Smooth muscle cell (in vitro differentiated cells): ENCODE measurements around the gene ARID4B. TPM values are rescaled to one million over a fixed set of nuclear protein-coding genes. Genes with fewer than 3 reads are reported as not detected.

Experiments
- DNase-seq: peaks from one replicate; lab custom pipeline; 2025; ENCODE audit not compliant: unreplicated experiment; lab: John Stamatoyannopoulos, UW
- H2AFZ ChIP-seq: fragments of 200-600 bp; sonication (generic); 2 replicates; pipeline ENCODE4 v1.6.0; 2016; ENCODE audit warnings: antibody characterized with exemption, low read depth, mild to moderate bottlenecking
- H3F3A ChIP-seq: fragments of 200-600 bp; sonication (generic); 2 replicates; pipeline ENCODE4 v1.6.0; 2017; ENCODE audit warnings: antibody characterized with exemption, low read depth
- H3K27ac ChIP-seq: fragments of 200-600 bp; sonication (generic); 2 replicates; pipeline ENCODE4 v1.5.1; 2016; ENCODE audit warnings: low read depth, mild to moderate bottlenecking
- H3K27me3 ChIP-seq: fragments of 200-600 bp; sonication (generic); 2 replicates; pipeline ENCODE4 v1.6.1; 2016; ENCODE audit warnings: low read depth, mild to moderate bottlenecking
- H3K36me3 ChIP-seq: fragments of 200-600 bp; sonication (generic); 2 replicates; pipeline ENCODE4 v1.5.1; 2016; ENCODE audit warnings: low read depth
- H3K4me1 ChIP-seq: fragments of 200-600 bp; sonication (generic); 2 replicates; pipeline ENCODE4 v1.5.1; 2016; ENCODE audit warnings: low read depth
- H3K4me2 ChIP-seq: fragments of 200-600 bp; sonication (generic); 2 replicates; pipeline ENCODE4 v1.6.0; 2016; ENCODE audit warnings: mild to moderate bottlenecking
- H3K4me3 ChIP-seq: fragments of 200-600 bp; sonication (generic); 2 replicates; pipeline ENCODE4 v1.5.1; 2016; ENCODE audit warnings: mild to moderate bottlenecking
- H3K79me2 ChIP-seq: fragments of 200-600 bp; sonication (generic); 2 replicates; pipeline ENCODE4 v1.6.0; 2016; ENCODE audit warnings: low read depth, mild to moderate bottlenecking
- H3K9ac ChIP-seq: fragments of 200-600 bp; sonication (generic); 2 replicates; pipeline ENCODE4 v1.6.0; 2016; ENCODE audit warnings: low read depth
- H3K9me3 ChIP-seq: fragments of 200-600 bp; sonication (generic); replicated peaks from 2 replicates; pipeline ENCODE4 v1.5.1; 2016; ENCODE audit warnings: low read depth
- H4K20me1 ChIP-seq: fragments of 200-600 bp; sonication (generic); 2 replicates; pipeline ENCODE4 v1.6.0; 2016; ENCODE audit warnings: low read depth
- WGBS: methylation state at CpG from one replicate; pipeline ENCODE4 v1.1.7; 2016; ENCODE audit warnings: low lambda C conversion rate; 5-methylcytosine and 5-hydroxymethylcytosine counted together
- polyA plus RNA-seq: library from polyadenylated mRNA; unstranded; fragments of >200 nt; fragmentation: Nextera tagmentation; extraction: Ambion mirVana; gene quantifications from 2 replicates; pipeline ENCODE4 v1.2.1, GENCODE V29; 2016
- total RNA-seq: library from RNA; depleted of rRNA; stranded (reverse); fragments of >200 nt; gene quantifications from 2 replicates; pipeline ENCODE4 v1.2.3, GENCODE V29; 2014
- TF ChIP-seq, protein P1 (sequence below): fragments of 200-600 bp; sonication (generic); IDR thresholded peaks from 2 replicates; pipeline ENCODE4 v1.5.1; 2017; ENCODE audit warnings: borderline replicate concordance, mild to moderate bottlenecking, antibody characterized with exemption; ENCODE audit not compliant: insufficient read depth, poor library complexity, severe bottlenecking

Gene ARID4B
- total and polyA plus RNA-seq, 2 experiments from 2014 or later, result 29.0 to 33.2 TPM

DNA sequence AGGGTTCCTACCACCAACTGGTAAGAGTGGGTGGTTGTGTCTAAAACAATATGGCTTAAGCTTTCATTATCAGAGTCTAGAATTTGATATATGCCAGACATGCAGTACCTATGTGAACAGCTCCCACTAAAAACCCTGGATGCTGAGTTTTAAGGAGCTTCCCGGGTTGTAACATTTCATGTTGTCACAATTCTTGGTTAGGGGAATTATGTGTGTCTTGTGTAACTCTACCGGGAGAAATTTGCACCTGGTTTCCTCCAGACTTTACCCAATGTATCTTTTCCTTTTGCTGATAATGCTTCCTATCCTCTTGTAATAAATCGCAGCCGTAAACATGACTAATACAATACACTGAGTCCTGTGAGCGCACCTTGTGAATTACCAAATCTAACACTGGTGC is 48.3 kb downstream of the ARID4B start:
- Histone ChIP-seq H3K4me2 (no peak overlapping the region), H3K9me3 (no peaks in the 10 kb centered on the region), H3K27ac (no peak overlapping the region), H3F3A (no peaks in the 10 kb centered on the region), H3K9ac (no peak overlapping the region), H4K20me1 (peaks cover 99% of the 10 kb centered on the region), H3K36me3 (no peaks in the 10 kb centered on the region), H3K4me1 (peaks cover 13% of the 10 kb centered on the region), H3K79me2 (peaks cover 99% of the 10 kb centered on the region), H2AFZ (no peak overlapping the region), H3K27me3 (no peaks in the 10 kb centered on the region), H3K4me3 (no peak overlapping the region)
- DNase-seq, result no peak
- 89% methylated on average over 5 of the region's 5 CpGs for WGBS
- TF ChIP-seq, protein P1, sequence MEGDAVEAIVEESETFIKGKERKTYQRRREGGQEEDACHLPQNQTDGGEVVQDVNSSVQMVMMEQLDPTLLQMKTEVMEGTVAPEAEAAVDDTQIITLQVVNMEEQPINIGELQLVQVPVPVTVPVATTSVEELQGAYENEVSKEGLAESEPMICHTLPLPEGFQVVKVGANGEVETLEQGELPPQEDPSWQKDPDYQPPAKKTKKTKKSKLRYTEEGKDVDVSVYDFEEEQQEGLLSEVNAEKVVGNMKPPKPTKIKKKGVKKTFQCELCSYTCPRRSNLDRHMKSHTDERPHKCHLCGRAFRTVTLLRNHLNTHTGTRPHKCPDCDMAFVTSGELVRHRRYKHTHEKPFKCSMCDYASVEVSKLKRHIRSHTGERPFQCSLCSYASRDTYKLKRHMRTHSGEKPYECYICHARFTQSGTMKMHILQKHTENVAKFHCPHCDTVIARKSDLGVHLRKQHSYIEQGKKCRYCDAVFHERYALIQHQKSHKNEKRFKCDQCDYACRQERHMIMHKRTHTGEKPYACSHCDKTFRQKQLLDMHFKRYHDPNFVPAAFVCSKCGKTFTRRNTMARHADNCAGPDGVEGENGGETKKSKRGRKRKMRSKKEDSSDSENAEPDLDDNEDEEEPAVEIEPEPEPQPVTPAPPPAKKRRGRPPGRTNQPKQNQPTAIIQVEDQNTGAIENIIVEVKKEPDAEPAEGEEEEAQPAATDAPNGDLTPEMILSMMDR, result no peak

DNA sequence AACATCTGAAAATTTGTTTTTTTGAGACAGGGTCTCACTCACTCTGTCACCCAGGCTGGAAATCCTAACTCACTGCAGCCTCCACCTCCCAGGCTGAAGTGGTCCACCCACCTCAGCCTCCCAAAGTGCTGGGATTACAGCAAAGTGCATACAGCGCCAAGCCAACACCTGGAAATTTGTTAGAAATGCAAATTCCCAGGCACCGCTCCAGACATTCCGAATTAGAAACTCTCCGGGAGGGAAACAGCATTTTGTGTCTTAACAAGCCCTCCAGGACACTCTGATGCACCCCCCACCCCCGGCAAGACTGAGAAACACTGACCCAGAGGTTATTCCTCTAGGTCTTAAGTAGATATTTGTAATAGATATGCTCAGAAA is 49.1 kb downstream of the ARID4B start:
- Histone ChIP-seq H3K79me2 (peaks cover 99% of the 10 kb centered on the region), H3F3A (no peaks in the 10 kb centered on the region), H3K27me3 (no peaks in the 10 kb centered on the region), H2AFZ (no peak overlapping the region), H3K4me1 (peaks cover 13% of the 10 kb centered on the region), H3K4me2 (no peak overlapping the region), H4K20me1 (peaks cover 99% of the 10 kb centered on the region), H3K27ac (no peak overlapping the region), H3K4me3 (no peak overlapping the region), H3K9me3 (no peaks in the 10 kb centered on the region), H3K36me3 (no peaks in the 10 kb centered on the region), H3K9ac (no peak overlapping the region)
- no peak for DNase-seq
- WGBS, result 69% methylated on average over 5 of the region's 5 CpGs
- TF ChIP-seq, protein P1, result no peak

DNA sequence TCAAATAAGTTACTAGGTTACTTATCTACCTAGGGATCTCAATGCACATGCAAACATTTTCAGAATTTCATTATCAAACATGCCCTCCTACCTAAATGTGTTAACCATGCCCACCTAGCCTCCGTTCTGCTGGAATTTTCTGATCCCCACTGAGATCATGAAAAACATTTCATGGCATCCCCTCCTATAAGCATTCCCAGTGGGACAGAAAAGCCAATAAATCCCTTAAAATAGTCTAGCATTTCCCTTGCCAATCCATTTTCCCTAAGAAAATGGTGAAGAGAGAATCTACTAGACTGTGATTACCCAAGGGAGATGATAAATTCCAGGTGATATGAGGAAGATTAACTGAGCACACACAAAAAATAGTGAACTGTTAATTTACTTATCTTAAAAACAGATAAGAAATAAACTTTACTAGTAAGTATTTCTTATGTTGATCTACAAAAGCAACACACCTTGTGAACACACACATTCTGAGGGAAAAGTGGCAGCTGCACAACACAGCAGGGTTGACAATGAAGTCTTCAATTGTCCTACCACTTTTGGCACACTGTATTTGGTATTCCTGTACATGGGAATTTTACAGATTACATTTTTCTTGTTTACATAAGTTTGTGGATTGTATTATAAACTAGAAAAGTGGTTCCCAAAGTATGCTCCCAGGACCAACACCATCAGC is 49.6 kb downstream of the ARID4B start:
- Histone ChIP-seq H3K9ac (no peak overlapping the region), H3K4me1 (peaks cover 13% of the 10 kb centered on the region), H3K79me2 (peaks cover 99% of the 10 kb centered on the region), H2AFZ (no peak overlapping the region), H3K4me2 (no peak overlapping the region), H3K9me3 (no peaks in the 10 kb centered on the region), H3K27me3 (no peaks in the 10 kb centered on the region), H3K27ac (no peak overlapping the region), H4K20me1 (peaks cover 99% of the 10 kb centered on the region), H3K36me3 (no peaks in the 10 kb centered on the region), H3K4me3 (no peak overlapping the region), H3F3A (no peaks in the 10 kb centered on the region)
- no peak for DNase-seq
- 92% methylated on average over 1 of the region's 1 CpG for WGBS
- TF ChIP-seq, protein P1, result no peak

DNA sequence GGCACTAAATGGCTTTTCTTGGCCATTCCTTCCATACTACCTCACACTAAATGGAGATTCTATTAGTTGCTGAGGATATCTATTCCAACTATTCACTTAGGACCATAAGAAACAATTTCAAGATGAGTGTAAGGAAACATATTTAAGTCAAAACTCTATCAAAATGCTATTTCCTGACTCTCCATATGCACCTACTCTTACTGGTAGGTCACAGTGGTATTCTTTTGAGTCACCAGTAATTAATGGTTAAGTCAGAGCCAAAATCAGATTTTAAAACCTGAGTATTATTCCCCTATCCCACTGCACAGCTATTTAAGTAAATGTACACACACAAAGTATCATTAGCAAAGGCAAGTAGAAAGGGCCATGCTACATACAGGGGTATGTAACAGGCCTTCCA is 50.3 kb downstream of the ARID4B start:
- peaks cover 99% of the 10 kb centered on the region for H4K20me1 ChIP-seq
- no peak for DNase-seq

More for the DNA sequence above, 50.3 kb downstream of the ARID4B start:
- no peaks in the 10 kb centered on the region for H3F3A ChIP-seq
- H3K9ac ChIP-seq, result no peak overlapping the region
- no peak overlapping the region for H3K4me2 ChIP-seq
- peaks cover 13% of the 10 kb centered on the region for H3K4me1 ChIP-seq
- no peak overlapping the region for H3K4me3 ChIP-seq
- TF ChIP-seq, protein P1, result no peak
- H2AFZ ChIP-seq, result no peak overlapping the region
- no peaks in the 10 kb centered on the region for H3K27me3 ChIP-seq
- H3K79me2 ChIP-seq, result peaks cover 99% of the 10 kb centered on the region
- H3K36me3 ChIP-seq, result no peaks in the 10 kb centered on the region
- H3K9me3 ChIP-seq, result no peaks in the 10 kb centered on the region
- H3K27ac ChIP-seq, result no peak overlapping the region
